ENCODE data around the gene CDC20B.

DNA sequence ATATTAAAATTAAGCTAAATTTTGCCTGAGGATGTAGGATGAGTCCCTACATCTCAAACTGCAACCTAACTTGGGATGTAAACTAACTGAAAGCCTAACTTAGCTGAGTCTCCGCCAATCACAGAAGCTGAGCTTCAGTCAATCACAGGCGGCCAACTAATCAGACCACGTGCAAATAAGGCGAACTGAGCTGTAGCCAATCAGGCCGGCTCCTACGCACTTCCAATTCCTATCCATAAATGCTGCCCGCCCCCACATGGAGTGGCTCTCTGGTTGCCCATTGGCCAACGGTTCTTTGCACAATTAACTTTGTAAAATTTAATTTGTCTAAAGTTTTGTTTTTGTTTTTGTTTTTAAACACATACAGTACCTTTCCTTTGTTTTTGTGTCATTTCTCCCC lies 26.9 kb downstream of the CDC20B start:
- TF ChIP-seq GATA3 (IDR thresholded peaks at IDR 0.05; ENCODE audit: low read depth, low read length) (no peak), GATA2 (IDR thresholded peaks at IDR 0.05; ENCODE audit: low read depth, low read length) (no peak)
